Suprapubic skin (tissue), 4 donors: ENCODE data around the gene USP6NL.

ENCODE experiments used
- CTCF ChIP-seq, 2 donors: fragments of 200-600 bp in 1 of 2; fragments of 450-650 bp in 1 of 2; sonication (generic) in 1 of 2; IDR thresholded peaks; one replicate each; pipeline ENCODE4 v1.5.1; 2016 to 2019; ENCODE audit warnings: antibody characterized with exemption in 2 of 2, mild to moderate bottlenecking in 1 of 2, moderate library complexity in 1 of 2
- EP300 ChIP-seq: sonication (generic); formaldehyde crosslinking; IDR thresholded peaks from one replicate; pipeline ENCODE4 v1.6.1; 2017; ENCODE audit warnings: antibody characterized with exemption
- POLR2A ChIP-seq, 2 donors: fragments of 450-650 bp; IDR thresholded peaks; one replicate each; pipeline ENCODE4 v1.6.1; 2017; ENCODE audit warnings: antibody characterized with exemption in 2 of 2, mild to moderate bottlenecking in 2 of 2, moderate library complexity in 2 of 2
- POLR2AphosphoS5 ChIP-seq, 3 donors: sonication (generic); formaldehyde crosslinking; IDR thresholded peaks; one replicate each; pipeline ENCODE4 v1.6.1; 2017; ENCODE audit warnings: antibody characterized with exemption in 3 of 3

DNA sequence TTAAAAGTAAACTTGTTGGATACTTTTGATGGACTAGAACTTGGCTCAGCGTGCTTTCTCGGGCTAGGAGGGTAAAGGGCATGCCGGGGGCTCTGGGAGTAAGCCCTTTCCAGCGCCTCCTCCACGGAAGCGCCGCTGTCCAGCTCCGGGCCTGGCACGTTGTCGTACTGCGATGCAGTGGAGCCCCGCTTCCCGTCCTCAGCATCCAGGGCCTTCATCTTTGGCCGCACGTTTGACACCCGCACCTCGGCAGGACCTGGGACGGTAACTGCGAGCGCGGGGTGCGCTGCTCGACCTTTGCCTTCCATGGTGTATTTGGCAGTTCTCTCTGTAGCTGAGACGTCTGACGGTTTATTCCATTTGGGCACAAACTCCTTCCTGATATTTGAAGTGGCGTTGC, 148.3 kb downstream of the USP6NL start:
- TF ChIP-seq POLR2A (IDR thresholded peaks at IDR 0.05) = no peak
- TF ChIP-seq CTCF (IDR thresholded peaks at IDR 0.05) = no peak
- no peak for TF ChIP-seq EP300
- TF ChIP-seq POLR2AphosphoS5 (IDR thresholded peaks at IDR 0.05) = no peak
